Psoas muscle (tissue), 8 donors: ENCODE results near the gene SPAG5. TPM values are rescaled to one million over a fixed set of nuclear protein-coding genes. Genes with fewer than 3 reads are reported as not detected.

ENCODE experiments used
- ATAC-seq, 4 donors: fragments of 200-7000 bp; cut with Tn5 transposase; one replicate each; pipeline ENCODE4 v1.9.1; 2020; ENCODE audit warnings: moderate library complexity in 3 of 4, mild to moderate bottlenecking in 2 of 4
- DNase-seq, 2 donors: peaks; one replicate each; pipeline ENCODE4 v3.0.0-alpha.2; 2020
- H3K27ac ChIP-seq: fragments of 200-600 bp; one replicate; pipeline ENCODE4 v1.8.0; 2022
- H3K27me3 ChIP-seq, 3 donors: fragments of 200-600 bp in 1 of 3; one replicate each; pipeline versions ENCODE4 v1.6.1 to v1.8.0; 2013 to 2022; ENCODE audit warnings: low read length in 2 of 3, mild to moderate bottlenecking in 2 of 3, moderate library complexity in 1 of 3; ENCODE audit not compliant: insufficient read depth in 3 of 3
- H3K36me3 ChIP-seq, 2 donors: fragments of 200-600 bp in 1 of 2; one replicate each; pipeline versions ENCODE4 v1.6.1 to v1.8.0; 2013 to 2022; ENCODE audit warnings: low read depth in 1 of 2, mild to moderate bottlenecking in 1 of 2, moderate library complexity in 1 of 2; ENCODE audit not compliant: insufficient read depth in 1 of 2
- H3K4me1 ChIP-seq: fragments of 200-600 bp; one replicate; pipeline ENCODE4 v1.8.0; 2022
- H3K4me3 ChIP-seq: fragments of 200-600 bp; one replicate; pipeline ENCODE4 v1.8.0; 2022; ENCODE audit warnings: mild to moderate bottlenecking
- H3K9me3 ChIP-seq: fragments of 200-600 bp; one replicate; pipeline ENCODE4 v1.8.0; 2022
- WGBS, 3 donors: extraction: QIAGEN DNeasy Blood & Tissue Kit; methylation state at CpG; one replicate each; pipeline versions ENCODE4 v1.1.6 to v1.1.7; 2013; 5-methylcytosine and 5-hydroxymethylcytosine counted together
- intact Hi-C, 2 donors: fragments of 100-400 bp; cut with DNase I; formaldehyde crosslinking; loops; one replicate each; pipeline versions ENCODE4 v1.11.0 to v1.14.2; 2022
- long read RNA-seq, 2 donors: library from polyadenylated mRNA; unstranded; transcript quantifications; one replicate each; pipeline ENCODE4 v2.0.0, GENCODE V29; 2021
- polyA plus RNA-seq, 3 donors: library from polyadenylated mRNA; stranded (reverse); fragments of 200-250 nt; gene quantifications; one replicate each; pipeline ENCODE4 v1.2.3, GENCODE V29; 2013
- total RNA-seq, 4 donors: library from RNA; stranded (reverse); fragmentation: NEBNext Ultra II Directional in 2 of 4; extraction: Animal tissue kit (Norgen Biotek cat#: 25700) in 2 of 4; gene quantifications; one replicate each; pipeline versions ENCODE4 v1.2.1 to v1.2.4, GENCODE V29; 2021 to 2023
- TF ChIP-seq, protein P1 (sequence below): fragments of 200-600 bp; IDR thresholded peaks from one replicate; pipeline ENCODE4 v1.8.0; 2022; ENCODE audit warnings: antibody characterized with exemption
- donor health status: healthy with polysubstance abuse.
- donor health status: DM: no; HTN: no; CAD: no; lungs with moderate emphysema.
- donor health status: Bipolar disorder and iron deficiency.
- donor health status: healthy.
- donor health status: DM: yes; HTN: yes; CAD: no.
- donor health status: DM: no; HTN: no; CAD: no.
- donor health status: DM: no; HTN: no; CAD: no.
- donor health status: DM: yes; HTN: yes; CAD: no.

The SPAG5 gene, protein sequence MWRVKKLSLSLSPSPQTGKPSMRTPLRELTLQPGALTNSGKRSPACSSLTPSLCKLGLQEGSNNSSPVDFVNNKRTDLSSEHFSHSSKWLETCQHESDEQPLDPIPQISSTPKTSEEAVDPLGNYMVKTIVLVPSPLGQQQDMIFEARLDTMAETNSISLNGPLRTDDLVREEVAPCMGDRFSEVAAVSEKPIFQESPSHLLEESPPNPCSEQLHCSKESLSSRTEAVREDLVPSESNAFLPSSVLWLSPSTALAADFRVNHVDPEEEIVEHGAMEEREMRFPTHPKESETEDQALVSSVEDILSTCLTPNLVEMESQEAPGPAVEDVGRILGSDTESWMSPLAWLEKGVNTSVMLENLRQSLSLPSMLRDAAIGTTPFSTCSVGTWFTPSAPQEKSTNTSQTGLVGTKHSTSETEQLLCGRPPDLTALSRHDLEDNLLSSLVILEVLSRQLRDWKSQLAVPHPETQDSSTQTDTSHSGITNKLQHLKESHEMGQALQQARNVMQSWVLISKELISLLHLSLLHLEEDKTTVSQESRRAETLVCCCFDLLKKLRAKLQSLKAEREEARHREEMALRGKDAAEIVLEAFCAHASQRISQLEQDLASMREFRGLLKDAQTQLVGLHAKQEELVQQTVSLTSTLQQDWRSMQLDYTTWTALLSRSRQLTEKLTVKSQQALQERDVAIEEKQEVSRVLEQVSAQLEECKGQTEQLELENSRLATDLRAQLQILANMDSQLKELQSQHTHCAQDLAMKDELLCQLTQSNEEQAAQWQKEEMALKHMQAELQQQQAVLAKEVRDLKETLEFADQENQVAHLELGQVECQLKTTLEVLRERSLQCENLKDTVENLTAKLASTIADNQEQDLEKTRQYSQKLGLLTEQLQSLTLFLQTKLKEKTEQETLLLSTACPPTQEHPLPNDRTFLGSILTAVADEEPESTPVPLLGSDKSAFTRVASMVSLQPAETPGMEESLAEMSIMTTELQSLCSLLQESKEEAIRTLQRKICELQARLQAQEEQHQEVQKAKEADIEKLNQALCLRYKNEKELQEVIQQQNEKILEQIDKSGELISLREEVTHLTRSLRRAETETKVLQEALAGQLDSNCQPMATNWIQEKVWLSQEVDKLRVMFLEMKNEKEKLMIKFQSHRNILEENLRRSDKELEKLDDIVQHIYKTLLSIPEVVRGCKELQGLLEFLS
- total RNA-seq: 1 to 10 TPM in 3 of 4 donors, under 1 TPM in 1; 0.71 to 1.5 (median 1.3) TPM
- polyA plus RNA-seq: 1 to 10 TPM in 1 of 3 donors, under 1 TPM in 2; 0.15 to 2.4 (median 0.40) TPM
- long read RNA-seq, donor 1: 0 reads
- long read RNA-seq, donor 2: 0 reads

GRCh38 chr17:28598799-28599310 lies at the start of gene SPAG5:
TSS of gene SPAG5 (minus strand) at chr17:28599025. CDS start at chr17:28598946, 79 bp downstream.
- WGBS, 3 donors: 0 to 1% (median 1%) methylated on average over 34 to 44 of the region's 44 CpGs
- Histone ChIP-seq H3K4me3 (peak within 1 kb of the TSS; percentile 81), H3K9me3 (no peaks in the 10 kb centered on the region), H3K27ac (peak within 1 kb of the TSS; percentile 87), H3K36me3 (no peaks in the 10 kb centered on the region), H3K4me1 (no peaks in the 10 kb centered on the region), H3K27me3 (no peaks in the 10 kb centered on the region)
- intact Hi-C loops: loop anchor here in 1 of 2 donors (5.0 kb wide), 1 partner anchor 102 kb away; no protein-coding TSS in a partner anchor
- DNase-seq (peak; percentile 90 to 95), ATAC-seq (peak; percentile 97 to 99 (median 98))
- TF ChIP-seq, protein P1, sequence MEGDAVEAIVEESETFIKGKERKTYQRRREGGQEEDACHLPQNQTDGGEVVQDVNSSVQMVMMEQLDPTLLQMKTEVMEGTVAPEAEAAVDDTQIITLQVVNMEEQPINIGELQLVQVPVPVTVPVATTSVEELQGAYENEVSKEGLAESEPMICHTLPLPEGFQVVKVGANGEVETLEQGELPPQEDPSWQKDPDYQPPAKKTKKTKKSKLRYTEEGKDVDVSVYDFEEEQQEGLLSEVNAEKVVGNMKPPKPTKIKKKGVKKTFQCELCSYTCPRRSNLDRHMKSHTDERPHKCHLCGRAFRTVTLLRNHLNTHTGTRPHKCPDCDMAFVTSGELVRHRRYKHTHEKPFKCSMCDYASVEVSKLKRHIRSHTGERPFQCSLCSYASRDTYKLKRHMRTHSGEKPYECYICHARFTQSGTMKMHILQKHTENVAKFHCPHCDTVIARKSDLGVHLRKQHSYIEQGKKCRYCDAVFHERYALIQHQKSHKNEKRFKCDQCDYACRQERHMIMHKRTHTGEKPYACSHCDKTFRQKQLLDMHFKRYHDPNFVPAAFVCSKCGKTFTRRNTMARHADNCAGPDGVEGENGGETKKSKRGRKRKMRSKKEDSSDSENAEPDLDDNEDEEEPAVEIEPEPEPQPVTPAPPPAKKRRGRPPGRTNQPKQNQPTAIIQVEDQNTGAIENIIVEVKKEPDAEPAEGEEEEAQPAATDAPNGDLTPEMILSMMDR: no peak

- Histone ChIP-seq H3K27ac (peak overlapping the region; percentile 98), H3K9me3 (no peaks in the 10 kb centered on the region), H3K4me3 (peak overlapping the region; percentile 87), H3K36me3 (peaks cover 8 to 60% of the 10 kb centered on the region in 2 donors), H3K27me3 (no peaks in the 10 kb centered on the region), H3K4me1 (peaks cover 28% of the 10 kb centered on the region)
- TF ChIP-seq, protein P1: no peak
- intact Hi-C loops: loop anchor here (2.0 to 10.0 kb wide), 2 partner anchors 17 to 269 kb away; partner anchors contain the start of gene SUPT6H (in 1 of the 2)
- no peak for DNase-seq
- WGBS, 3 donors: 63 to 72% (median 65%) methylated on average over 12 of the region's 12 CpGs
- ATAC-seq: no peak
These were observed 47.4 kb upstream of the SPAG5 start for GRCh38 chr17:28646039-28646754.

GRCh38 chr17:28645576-28645939 lies 46.7 kb upstream of the SPAG5 start:
- TF ChIP-seq, protein P1: no peak
- peak overlapping the region; percentile 87 for H3K4me3 ChIP-seq
- WGBS, 3 donors: 20 to 40% (median 31%) methylated on average over 8 of the region's 8 CpGs
- ATAC-seq: no peak
- peaks cover 8 to 60% of the 10 kb centered on the region in 2 donors for H3K36me3 ChIP-seq
- no peaks in the 10 kb centered on the region for H3K27me3 ChIP-seq
- peak overlapping the region; percentile 98 for H3K27ac ChIP-seq
- intact Hi-C loops: loop anchor here in 1 of 2 donors (10.0 kb wide), 1 partner anchor 269 kb away; no protein-coding TSS in a partner anchor
- H3K4me1 ChIP-seq: peaks cover 28% of the 10 kb centered on the region
- DNase-seq: no peak
- H3K9me3 ChIP-seq: no peaks in the 10 kb centered on the region
